GM12874 (cell line): ENCODE measurements around the gene ARL13B.

ENCODE experiments used
- CTCF ChIP-seq: IDR thresholded peaks from 2 replicates; pipeline ENCODE4 v1.5.1; 2011; ENCODE audit warnings: low read depth, mild to moderate bottlenecking, control low read depth, low read length, moderate library complexity; ENCODE audit not compliant: insufficient read depth

The ARL13B gene

GRCh38 chr3:93969443-93969842, 10.5 kb upstream of the ARL13B start:
- TF ChIP-seq CTCF, result no peak

GRCh38 chr3:93969997-93970396, 10.0 kb upstream of the ARL13B start:
- TF ChIP-seq CTCF, result no peak

- TF ChIP-seq CTCF, result no peak
Measured at GRCh38 chr3:93973131-93974126, 6.5 kb upstream of the ARL13B start, which contains the start of gene PROS1. Gene PROS1 (minus strand): TSS chr3:93973896. CDS start chr3:93973749, 147 bp downstream.

GRCh38 chr3:93981649-93982048, 1.7 kb downstream of the ARL13B start:
- TF ChIP-seq CTCF, result no peak

GRCh38 chr3:93983408-93983807, 3.5 kb downstream of the ARL13B start:
- no peak for TF ChIP-seq CTCF

- TF ChIP-seq CTCF, result no peak
Measured at GRCh38 chr3:93984618-93985017, 4.7 kb downstream of the ARL13B start.

- no peak for TF ChIP-seq CTCF
Measured at GRCh38 chr3:93988283-93988682, 8.3 kb downstream of the ARL13B start.
